Measurements from ENCODE around the gene GMEB2.

GRCh38 chr20:63553933-63554290 lies 73.0 kb downstream of the GMEB2 start, which contains the start of gene FNDC11:
- TF ChIP-seq EZH2 (IDR thresholded peaks at IDR 0.05) (no peak), POLR2AphosphoS5 (IDR thresholded peaks at IDR 0.05; ENCODE audit: borderline replicate concordance, low read depth, low read length) (no peak)

Data from SK-N-MC (cell line).